HG03342 (cell line): ENCODE results near the gene CHTF18.
"Not testable (repeated sequence)": the region's sequence is repeated elsewhere in the genome, so short reads cannot be mapped to it uniquely, and the experiment has no call there.

Experiments used
- ATAC-seq: cut with Tn5 transposase; IDR thresholded peaks from one replicate; pipeline ENCODE4 v1.9.1; 2021; ENCODE audit warnings: mild to moderate bottlenecking, moderate library complexity; ENCODE audit not compliant: unreplicated experiment

Gene CHTF18

GRCh38 chr16:774086-775001, 14.1 kb upstream of the CHTF18 start:
- no peak for ATAC-seq

GRCh38 chr16:775236-775796, 13.1 kb upstream of the CHTF18 start:
- no peak for ATAC-seq

GRCh38 chr16:776298-776697, 12.1 kb upstream of the CHTF18 start:
- ATAC-seq: not testable (repeated sequence)

- ATAC-seq: no peak
Observed at GRCh38 chr16:776824-777223, 11.6 kb upstream of the CHTF18 start.

GRCh38 chr16:777826-778225, 10.6 kb upstream of the CHTF18 start:
- no peak for ATAC-seq

GRCh38 chr16:778447-778846, 10.0 kb upstream of the CHTF18 start:
- ATAC-seq: no peak

- ATAC-seq: no peak
Observed at GRCh38 chr16:778909-779527, 9.4 kb upstream of the CHTF18 start.

- ATAC-seq: no peak
Observed at GRCh38 chr16:779561-779960, 8.9 kb upstream of the CHTF18 start.

- ATAC-seq: no peak
Observed at GRCh38 chr16:780296-780695, 8.1 kb upstream of the CHTF18 start.

- ATAC-seq: no peak
Observed at GRCh38 chr16:781346-782010, 6.9 kb upstream of the CHTF18 start.

GRCh38 chr16:782258-782657, 6.2 kb upstream of the CHTF18 start:
- ATAC-seq: no peak

- ATAC-seq: no peak
Observed at GRCh38 chr16:782766-783403, 5.5 kb upstream of the CHTF18 start.

- no peak for ATAC-seq
Observed at GRCh38 chr16:783404-784161, 4.8 kb upstream of the CHTF18 start.

GRCh38 chr16:784431-784830, 4.0 kb upstream of the CHTF18 start:
- ATAC-seq: no peak

- no peak for ATAC-seq
Observed at GRCh38 chr16:785563-786535, 2.6 kb upstream of the CHTF18 start.

- no peak for ATAC-seq
Observed at GRCh38 chr16:787321-787966, 976 bp upstream of the CHTF18 start.

GRCh38 chr16:787978-788398, 432 bp upstream of the CHTF18 start, which contains the start of gene RPUSD1:
Gene RPUSD1, minus strand, starts transcription at chr16:788381. Its CDS starts 644 bp downstream, at chr16:787737.
- no peak for ATAC-seq

- no peak for ATAC-seq
Observed at GRCh38 chr16:789191-789850, 901 bp downstream of the CHTF18 start.
